Adrenal gland (tissue), 12 donors: ENCODE data around the gene STXBP2. TPM values are rescaled to one million over a fixed set of nuclear protein-coding genes. Genes with fewer than 3 reads are reported as not detected.

Source experiments
- DNase-seq, 7 donors: peaks; one replicate each; pipeline ENCODE4 v3.0.0-alpha.2; 2019 to 2020
- H3K27ac ChIP-seq, 5 donors: fragments of 200-600 bp; sonication (generic) in 4 of 5; 1 replicate in 3 of 5; 2 replicates in 2 of 5; pipeline versions ENCODE4 v1.5.1 to v1.8.0; 2016 to 2020; ENCODE audit warnings: mild to moderate bottlenecking in 1 of 5
- H3K27me3 ChIP-seq: fragments of 200-600 bp; 2 replicates; pipeline ENCODE4 v1.8.0; 2021
- H3K36me3 ChIP-seq, 2 donors: fragments of 200-600 bp; replicated peaks in 1 of 2; 1 replicate in 1 of 2; 2 replicates in 1 of 2; pipeline versions ENCODE4 v1.5.1 to v1.8.0; 2018 to 2022
- H3K4me1 ChIP-seq, 2 donors: fragments of 200-600 bp; replicated peaks in 1 of 2; 1 replicate in 1 of 2; 2 replicates in 1 of 2; pipeline versions ENCODE4 v1.5.1 to v1.8.0; 2018 to 2021
- H3K4me3 ChIP-seq, 4 donors: fragments of 200-600 bp; sonication (generic) in 3 of 4; one replicate each; pipeline ENCODE4 v1.5.1; 2016 to 2018
- H3K9me3 ChIP-seq, 3 donors: fragments of 200-600 bp; sonication (generic) in 1 of 3; replicated peaks in 1 of 3; 1 replicate in 2 of 3; 2 replicates in 1 of 3; pipeline versions ENCODE4 v1.5.1 to v1.8.0; 2016 to 2021
- POLR2A ChIP-seq, 2 donors: fragments of 450-650 bp; IDR thresholded peaks; one replicate each; pipeline ENCODE4 v1.6.1; 2017; ENCODE audit warnings: antibody characterized with exemption in 2 of 2, mild to moderate bottlenecking in 2 of 2, moderate library complexity in 1 of 2
- WGBS, 4 donors: extraction: QIAGEN DNeasy Blood & Tissue Kit in 2 of 4; methylation state at CpG; one replicate each; pipeline versions ENCODE4 v1.1.5 to v1.1.7; 2013 to 2017; 5-methylcytosine and 5-hydroxymethylcytosine counted together
- intact Hi-C, 2 donors: fragments of 100-400 bp; cut with DNase I; formaldehyde crosslinking; loops; one replicate each; pipeline versions ENCODE4 v1.14.1 to v1.15.0; 2022 to 2023
- polyA plus RNA-seq, 3 donors: library from polyadenylated mRNA; stranded (reverse); fragments of 200-250 nt in 2 of 3; fragments of 350-450 nt in 1 of 3; fragmentation: Illumina TruSeq in 1 of 3; extraction: RNeasy Lipid Tissue Mini Kit (QIAGEN cat#74804) in 1 of 3; gene quantifications; one replicate each; pipeline ENCODE4 v1.2.3, GENCODE V29; 2013 to 2014
- total RNA-seq, 9 donors: library from RNA; depleted of rRNA in 4 of 9; stranded (reverse); fragments of >200 nt in 4 of 9; fragments of 120-200 nt in 1 of 9; fragmentation: NEBNext Ultra II Directional in 1 of 9; extraction: Animal tissue kit (Norgen Biotek cat#: 25700) in 1 of 9; gene quantifications; one replicate each; pipeline versions ENCODE4 v1.1.0 to v1.2.4, GENCODE V29; 2013 to 2023
- TF ChIP-seq, protein P1 (sequence below), 6 experiments: fragments of 450-650 bp in 4 of 6; fragments of 200-600 bp in 2 of 6; sonication (generic) in 1 of 6; IDR thresholded peaks; 1 replicate in 5 of 6; 2 replicates in 1 of 6; pipeline versions ENCODE4 v1.5.1 to v1.8.0; 2016 to 2021; ENCODE audit warnings: antibody characterized with exemption in 6 of 6, mild to moderate bottlenecking in 2 of 6, moderate library complexity in 1 of 6
- donor health status: healthy with polysubstance abuse.
- donor health status: Bipolar disorder and iron deficiency.
- donor health status: DM: yes; HTN: yes; CAD: no.
- donor health status: DM: no; HTN: no; CAD: no.
- donor health status: DM: no; HTN: no; CAD: no.
- donor health status: DM: yes; HTN: yes; CAD: no.

STXBP2 gene
- total and polyA plus RNA-seq, 12 donors: 12.2 to 121 (median 40.3) TPM

DNA sequence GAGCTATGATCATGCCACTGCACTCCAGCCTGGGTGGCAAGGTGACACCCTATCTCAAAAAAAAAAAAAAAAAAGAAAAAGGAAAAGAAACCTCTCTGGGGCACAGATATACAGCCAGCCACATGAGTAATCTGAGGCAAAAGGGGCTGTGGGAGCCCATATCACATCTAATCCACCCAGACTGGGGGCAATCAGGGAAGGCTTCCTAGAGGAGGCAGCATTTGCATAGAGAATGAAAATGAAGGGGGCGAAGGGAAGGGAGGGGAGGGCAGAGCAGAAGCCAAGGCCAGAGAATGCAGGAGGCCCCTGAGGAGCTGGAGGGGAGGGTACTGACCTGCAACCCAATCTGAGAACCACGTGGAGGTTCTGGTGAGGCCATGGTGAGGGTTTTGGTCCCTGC is 13.2 kb downstream of the STXBP2 start:
- no peaks in the 10 kb centered on the region for H3K36me3 ChIP-seq
- no peaks in the 10 kb centered on the region for H3K27me3 ChIP-seq
- no peak overlapping the region for H3K27ac ChIP-seq
- DNase-seq: no peak
- H3K4me3 ChIP-seq: no peak overlapping the region
- intact Hi-C loops: no loop called here
- H3K9me3 ChIP-seq: no peaks in the 10 kb centered on the region
- no peak for TF ChIP-seq POLR2A (IDR thresholded peaks at IDR 0.05)
- TF ChIP-seq, protein P1, sequence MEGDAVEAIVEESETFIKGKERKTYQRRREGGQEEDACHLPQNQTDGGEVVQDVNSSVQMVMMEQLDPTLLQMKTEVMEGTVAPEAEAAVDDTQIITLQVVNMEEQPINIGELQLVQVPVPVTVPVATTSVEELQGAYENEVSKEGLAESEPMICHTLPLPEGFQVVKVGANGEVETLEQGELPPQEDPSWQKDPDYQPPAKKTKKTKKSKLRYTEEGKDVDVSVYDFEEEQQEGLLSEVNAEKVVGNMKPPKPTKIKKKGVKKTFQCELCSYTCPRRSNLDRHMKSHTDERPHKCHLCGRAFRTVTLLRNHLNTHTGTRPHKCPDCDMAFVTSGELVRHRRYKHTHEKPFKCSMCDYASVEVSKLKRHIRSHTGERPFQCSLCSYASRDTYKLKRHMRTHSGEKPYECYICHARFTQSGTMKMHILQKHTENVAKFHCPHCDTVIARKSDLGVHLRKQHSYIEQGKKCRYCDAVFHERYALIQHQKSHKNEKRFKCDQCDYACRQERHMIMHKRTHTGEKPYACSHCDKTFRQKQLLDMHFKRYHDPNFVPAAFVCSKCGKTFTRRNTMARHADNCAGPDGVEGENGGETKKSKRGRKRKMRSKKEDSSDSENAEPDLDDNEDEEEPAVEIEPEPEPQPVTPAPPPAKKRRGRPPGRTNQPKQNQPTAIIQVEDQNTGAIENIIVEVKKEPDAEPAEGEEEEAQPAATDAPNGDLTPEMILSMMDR (IDR thresholded peaks at IDR 0.05): no peak
- WGBS, 4 donors: 41 to 52% (median 48%) methylated on average over 2 of the region's 2 CpGs
- peaks cover 0 to 5% of the 10 kb centered on the region in 2 donors for H3K4me1 ChIP-seq

DNA sequence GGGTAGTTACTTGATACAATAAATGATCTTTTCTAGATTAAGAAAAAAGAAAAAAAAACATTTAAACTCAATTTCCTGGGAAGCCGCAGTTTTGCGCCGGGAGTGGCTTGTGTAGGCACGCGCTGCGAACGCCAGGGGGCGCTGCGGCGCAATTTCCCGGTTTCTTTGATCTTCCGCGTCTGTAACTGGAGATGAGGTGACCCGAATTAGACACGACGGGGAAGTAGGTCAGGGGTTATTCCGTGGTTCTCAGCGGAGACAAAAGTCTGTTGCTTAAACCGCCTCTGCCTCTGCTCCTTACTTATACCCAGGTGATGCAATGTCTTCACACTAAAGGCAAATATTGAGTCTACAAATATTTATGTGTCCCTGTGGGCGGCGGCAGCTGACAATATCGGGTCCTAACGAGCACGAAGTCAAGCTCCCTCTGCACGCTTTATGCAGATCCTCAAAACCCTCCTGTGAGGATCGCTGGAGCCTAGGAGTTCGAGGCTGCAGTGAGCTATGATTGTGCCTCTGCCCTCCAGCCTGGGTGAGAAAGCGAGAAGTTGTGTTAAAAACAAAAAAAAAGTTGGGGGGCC is 15.2 kb downstream of the STXBP2 start:
- H3K9me3 ChIP-seq: no peaks in the 10 kb centered on the region
- TF ChIP-seq, protein P1 (IDR thresholded peaks at IDR 0.05): peak; percentile 95 to 99 (median 97)
- no peak for TF ChIP-seq POLR2A (IDR thresholded peaks at IDR 0.05)
- peak overlapping the region in 2 of 4 donors; percentile 38 to 42 for H3K4me3 ChIP-seq
- H3K27me3 ChIP-seq: no peaks in the 10 kb centered on the region
- H3K27ac ChIP-seq: peak overlapping the region in 1 of 5 donors; percentile 10
- peak; percentile 81 to 94 (median 86) for DNase-seq
- intact Hi-C loops: no loop called here
- peaks cover 0 to 5% of the 10 kb centered on the region in 2 donors for H3K4me1 ChIP-seq
- no peaks in the 10 kb centered on the region for H3K36me3 ChIP-seq
- 4 to 6% (median 5%) methylated on average over 27 to 28 of the region's 28 CpGs for WGBS, 4 donors

DNA sequence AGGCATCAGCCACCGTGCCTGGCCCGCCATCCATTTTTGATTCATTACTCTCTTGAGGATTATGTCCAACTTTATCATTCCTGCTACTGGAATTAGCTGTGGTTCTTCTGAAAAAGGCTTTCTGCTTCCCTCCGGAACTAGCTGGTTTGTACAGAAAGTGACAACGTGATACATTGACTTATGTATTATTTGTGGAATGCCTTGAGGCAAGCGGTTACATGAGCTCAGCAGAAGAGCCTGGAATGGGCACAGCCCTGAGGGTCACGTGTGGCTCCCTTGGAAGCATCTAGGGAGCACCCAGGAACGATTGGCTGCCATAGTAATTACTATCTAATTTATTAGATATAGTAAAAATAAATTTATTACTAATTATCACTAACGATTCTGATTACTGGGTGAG is 17.5 kb downstream of the STXBP2 start:
- Histone ChIP-seq H3K27me3 (no peaks in the 10 kb centered on the region), H3K4me1 (peaks cover 0 to 5% of the 10 kb centered on the region in 2 donors), H3K27ac (no peak overlapping the region), H3K4me3 (no peak overlapping the region), H3K9me3 (no peaks in the 10 kb centered on the region), H3K36me3 (no peaks in the 10 kb centered on the region)
- no peak for DNase-seq
- intact Hi-C loops: no loop called here
- WGBS, 4 donors: 54 to 66% (median 61%) methylated on average over 8 of the region's 8 CpGs
- TF ChIP-seq, protein P1 (IDR thresholded peaks at IDR 0.05): no peak
- TF ChIP-seq POLR2A (IDR thresholded peaks at IDR 0.05): no peak

DNA sequence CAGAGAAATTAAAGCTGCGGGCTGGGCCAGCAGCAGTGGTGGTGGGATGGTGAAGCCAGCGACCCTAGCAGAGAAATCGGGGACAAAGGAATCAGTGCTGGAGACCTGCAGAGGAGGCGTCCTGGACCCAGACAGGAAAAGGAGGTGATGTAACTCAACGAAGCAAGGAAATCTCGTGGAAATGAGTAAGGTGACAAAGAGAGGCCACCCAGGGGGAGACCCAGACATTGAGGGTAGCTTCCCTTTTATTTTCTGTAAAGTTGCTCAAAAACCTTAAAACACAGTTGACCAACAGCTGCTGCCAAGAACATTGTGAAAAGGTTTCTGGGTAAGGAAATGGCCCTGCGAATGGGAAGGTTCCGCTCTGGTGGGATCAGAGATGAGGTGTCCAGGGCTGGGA is 18.7 kb downstream of the STXBP2 start:
- Histone ChIP-seq H3K9me3 (no peaks in the 10 kb centered on the region), H3K4me1 (peaks cover 0 to 5% of the 10 kb centered on the region in 2 donors), H3K27me3 (no peaks in the 10 kb centered on the region), H3K27ac (peak overlapping the region in 1 of 5 donors; percentile 40), H3K4me3 (no peak overlapping the region), H3K36me3 (no peaks in the 10 kb centered on the region)
- TF ChIP-seq, protein P1 (IDR thresholded peaks at IDR 0.05): no peak
- no peak for TF ChIP-seq POLR2A (IDR thresholded peaks at IDR 0.05)
- no peak for DNase-seq
- intact Hi-C loops: no loop called here
- 63 to 72% (median 70%) methylated on average over 8 of the region's 8 CpGs for WGBS, 4 donors
